A172 (cell line): ENCODE measurements around the gene MMEL1. TPM values are rescaled to one million over a fixed set of nuclear protein-coding genes. Genes with fewer than 3 reads are reported as not detected.

Experiments
- DNase-seq: peaks from one replicate; pipeline ENCODE4 v3.0.0-alpha.2; 2015; ENCODE audit warnings: low spot score
- total RNA-seq: library from RNA; depleted of rRNA; stranded (reverse); fragments of >200 nt; shearing (Covaris generic); gene quantifications from 2 replicates; pipeline ENCODE4 v1.2.3, GENCODE V29; 2014; rRNA removed

Gene MMEL1
- total RNA-seq, 1 experiment from 2014 or later: not detected

GRCh38 chr1:2544875-2545640, 87.8 kb downstream of the MMEL1 start:
- no peak for DNase-seq

GRCh38 chr1:2544093-2544874, 88.5 kb downstream of the MMEL1 start:
- DNase-seq: no peak

GRCh38 chr1:2543543-2544092, 89.2 kb downstream of the MMEL1 start:
- no peak for DNase-seq

GRCh38 chr1:2542246-2542915, 90.4 kb downstream of the MMEL1 start:
- DNase-seq: no peak

GRCh38 chr1:2541619-2542245, 91.1 kb downstream of the MMEL1 start:
- DNase-seq: peak; percentile 35

DNA sequence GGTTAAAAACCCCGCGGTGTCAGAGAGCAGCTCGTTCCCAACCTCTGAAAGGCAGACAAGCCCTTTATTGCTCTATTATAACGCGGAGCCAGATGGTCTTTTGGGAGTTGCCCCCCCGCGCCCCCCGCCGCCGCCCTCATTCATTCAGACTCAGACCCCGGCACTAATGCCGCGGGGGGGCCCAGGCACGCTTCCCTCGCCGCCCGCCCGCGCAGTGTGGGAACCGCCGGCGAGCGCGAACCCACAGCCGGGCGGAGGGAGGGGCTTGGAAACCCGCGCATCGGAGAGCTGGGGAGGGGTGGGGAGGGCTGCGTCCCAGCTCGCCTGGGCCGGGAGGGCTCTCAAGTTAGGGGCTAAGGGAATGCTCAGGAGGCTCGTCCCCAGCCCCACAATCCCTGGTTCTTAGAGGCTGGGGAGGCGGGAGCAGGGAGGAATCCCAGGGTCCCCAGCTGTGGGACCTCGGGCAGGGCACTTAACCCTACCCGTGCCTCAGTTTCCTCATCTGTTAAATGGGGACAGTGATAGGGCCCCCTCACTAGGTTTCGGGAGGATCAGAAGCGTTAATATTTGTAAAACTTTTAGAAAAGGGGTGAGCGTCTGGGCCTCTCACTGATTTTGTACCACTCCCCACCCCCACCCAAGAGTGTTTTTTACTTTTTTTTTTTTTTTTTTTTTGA, 91.9 kb downstream of the MMEL1 start:
- no peak for DNase-seq

Other genes starting within 250 kb of the MMEL1 start
- gene MORN1, start 241.5 kb downstream of the MMEL1 start, total RNA-seq: 5.1 and 7.0 TPM in 2 replicates
- gene RER1, start 241.2 kb downstream of the MMEL1 start, total RNA-seq: 57.3 and 62.5 TPM in 2 replicates
- 17.0 and 24.0 TPM in 2 replicates for gene PEX10, start 220.5 kb downstream of the MMEL1 start, total RNA-seq
- gene PLCH2, start 156.7 kb downstream of the MMEL1 start, total RNA-seq: 0.05 TPM in 1 of 2 replicates, not detected in the other
- 6.5 and 7.7 TPM in 2 replicates for gene PANK4, start 106.4 kb downstream of the MMEL1 start, total RNA-seq
- gene HES5, start 102.8 kb downstream of the MMEL1 start, total RNA-seq: not detected in 2 replicates
- gene TNFRSF14, start 76.6 kb downstream of the MMEL1 start, total RNA-seq: 0.05 and 0.10 TPM in 2 replicates
- 23.1 and 27.9 TPM in 2 replicates for gene PRXL2B, start 46.2 kb downstream of the MMEL1 start, total RNA-seq
- 0.07 TPM in 1 of 2 replicates, not detected in the other for gene TTC34, start 168.7 kb upstream of the MMEL1 start, total RNA-seq